NK-92 treated with Interleukin-12 subunit alpha and Interleukin-12 subunit beta, amount 100 ng/mL, for 24 hours (cell line): ENCODE results near the gene KIF13A.

Experiments
- DNase-seq: peaks from one replicate; lab custom pipeline; 2025; lab: John Stamatoyannopoulos, UW

Gene KIF13A

DNA sequence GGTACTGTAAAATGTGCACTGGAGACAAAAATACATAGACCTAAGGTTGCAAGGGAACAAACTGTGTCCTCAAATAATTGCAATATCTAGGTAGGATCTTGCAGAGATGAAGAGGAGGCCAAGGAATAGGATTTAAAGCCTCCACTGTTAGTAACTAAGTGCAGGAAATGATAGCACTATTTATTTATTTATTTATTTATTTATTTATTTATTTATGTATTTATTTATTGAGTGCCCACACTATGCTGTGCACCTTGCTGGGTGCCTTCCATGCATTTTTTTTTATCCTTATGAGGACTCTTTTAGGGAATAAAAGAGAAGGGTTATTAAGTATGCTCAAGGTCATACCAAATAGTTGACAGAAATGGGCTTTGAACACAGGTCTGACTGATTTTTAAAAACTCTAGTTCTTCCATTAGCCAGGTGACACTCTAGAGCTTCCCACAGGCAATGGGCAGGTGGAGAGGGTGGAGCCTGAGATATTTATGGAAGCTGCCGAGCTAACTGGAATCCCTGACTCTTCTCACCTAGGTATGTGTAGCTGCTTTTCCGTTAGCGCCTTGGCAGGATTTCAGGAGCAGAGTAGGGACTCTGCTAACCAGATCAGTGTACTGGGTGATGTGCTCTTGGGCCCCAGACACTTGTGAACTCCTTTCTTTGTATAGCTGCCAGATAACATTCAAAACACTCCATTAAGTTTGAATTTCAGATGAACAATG lies 268.0 kb downstream of the KIF13A start:
- DNase-seq: no peak

GRCh38 chr6:17716221-17716620 lies 271.2 kb downstream of the KIF13A start:
- no peak for DNase-seq

DNA sequence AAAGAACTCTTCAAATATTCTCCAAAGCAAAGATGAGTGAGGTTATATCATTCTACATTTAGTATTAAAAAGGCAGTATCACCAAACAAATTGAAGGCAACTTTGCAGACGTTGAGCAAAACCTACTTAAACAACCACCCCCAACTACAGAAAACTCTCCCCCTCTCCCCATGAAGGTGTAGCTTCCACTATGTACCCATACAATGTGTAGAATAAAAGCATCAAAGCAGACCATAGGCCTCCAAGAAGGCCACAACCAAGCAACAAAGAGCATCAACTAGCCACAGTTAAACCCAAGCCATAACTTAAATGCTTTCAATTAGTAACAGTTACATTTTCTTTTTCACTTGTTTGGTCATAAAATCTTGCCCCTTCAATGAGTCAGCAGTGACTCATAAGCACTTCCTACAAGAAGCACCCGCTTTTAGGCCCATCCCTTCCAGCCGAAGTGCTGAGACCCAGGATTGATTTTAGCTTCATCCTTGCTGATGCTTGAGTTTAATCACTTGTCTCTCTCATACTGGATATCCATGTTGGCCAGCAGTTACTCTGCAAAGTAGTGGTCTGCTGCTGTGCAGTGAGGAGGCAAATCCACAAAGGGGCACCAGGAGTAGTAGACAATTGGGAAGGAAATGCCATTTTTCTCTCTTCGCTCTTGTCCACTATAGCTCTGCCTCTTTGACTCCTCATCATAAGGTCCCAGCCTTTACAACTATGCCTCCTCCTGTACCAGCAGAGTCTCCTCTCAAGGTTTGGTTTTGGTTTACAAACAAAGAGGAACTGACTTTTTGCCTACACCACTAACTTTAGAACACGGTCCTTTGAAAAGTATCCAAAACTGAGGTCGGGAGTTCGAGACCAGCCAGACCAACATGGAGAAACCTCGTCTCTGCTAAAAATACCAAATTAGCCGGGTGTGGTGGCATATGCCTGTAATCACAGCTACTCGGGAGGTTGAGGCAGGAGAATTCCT lies 272.3 kb downstream of the KIF13A start:
- peak; percentile 33 for DNase-seq

DNA sequence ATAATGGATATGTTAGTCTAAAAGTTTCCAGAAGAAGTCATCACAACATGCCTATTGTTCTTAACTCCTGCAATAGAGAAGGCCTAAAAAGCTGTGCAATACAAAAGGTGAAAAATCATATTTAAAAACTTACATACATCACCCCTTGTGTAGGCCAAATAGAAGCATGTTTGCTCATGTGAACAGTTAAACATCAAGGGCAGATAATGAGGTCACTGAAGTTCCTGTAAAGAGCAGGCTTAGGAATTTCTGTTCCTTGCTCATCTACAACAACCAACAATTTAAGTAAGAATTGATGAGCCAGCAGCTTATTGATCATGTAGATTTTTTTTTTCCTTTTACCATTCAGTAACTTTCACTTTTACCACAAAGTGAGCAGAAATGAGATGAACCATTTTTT lies 273.3 kb downstream of the KIF13A start:
- DNase-seq: no peak

DNA sequence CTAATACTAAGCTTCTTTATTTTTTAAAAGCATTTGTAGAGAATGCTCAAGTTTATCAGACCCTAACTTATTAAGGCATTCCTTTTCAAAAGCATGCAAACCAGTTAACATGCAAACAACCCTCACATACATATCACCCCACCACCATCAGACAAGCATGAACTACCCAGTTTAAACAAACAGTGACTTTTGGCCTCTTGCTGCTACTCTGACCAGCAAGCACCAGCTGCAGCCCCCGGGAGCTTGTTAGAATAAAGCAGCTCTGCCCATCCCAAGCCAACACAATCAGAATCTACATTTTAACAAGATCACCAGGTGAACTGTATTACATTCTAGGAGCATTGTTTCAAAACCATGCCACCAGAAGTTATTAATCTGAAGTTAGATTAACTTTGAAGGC lies 274.9 kb downstream of the KIF13A start:
- DNase-seq: no peak

- DNase-seq: no peak
Observed at GRCh38 chr6:17710331-17710730, 277.1 kb downstream of the KIF13A start.

GRCh38 chr6:17709476-17709875 lies 278.0 kb downstream of the KIF13A start:
- no peak for DNase-seq
